Testis (tissue), 3 donors: ENCODE measurements around the gene GRN. TPM values are rescaled to one million over a fixed set of nuclear protein-coding genes. Genes with fewer than 3 reads are reported as not detected.
A peak's percentile ranks its signal among the peaks of the same experiment; 100 is the strongest.
"Not testable (repeated sequence)": the region's sequence is repeated elsewhere in the genome, so short reads cannot be mapped to it uniquely, and the experiment has no call there.

Experiments
- DNase-seq: peaks from one replicate; pipeline ENCODE4 v3.0.0-alpha.2; 2019
- H3K27ac ChIP-seq, 2 donors: fragments of 200-600 bp; sonication (generic); one replicate each; pipeline ENCODE4 v1.5.1; 2019
- H3K27me3 ChIP-seq: fragments of 200-600 bp; sonication (generic); one replicate; pipeline ENCODE4 v1.5.1; 2019
- H3K36me3 ChIP-seq: fragments of 200-600 bp; sonication (generic); one replicate; pipeline ENCODE4 v1.5.1; 2017; ENCODE audit warnings: low read depth; ENCODE audit errors: missing control alignments
- H3K4me1 ChIP-seq: fragments of 200-600 bp; sonication (generic); one replicate; pipeline ENCODE4 v1.5.1; 2019
- H3K4me3 ChIP-seq, 2 donors: fragments of 200-600 bp; sonication (generic); one replicate each; pipeline ENCODE4 v1.5.1; 2017 to 2019
- H3K9me3 ChIP-seq: fragments of 200-600 bp; sonication (generic); one replicate; pipeline ENCODE4 v1.5.1; 2017
- CTCF ChIP-seq, 3 experiments: fragments of 450-650 bp in 2 of 3; fragments of 200-600 bp in 1 of 3; sonication (generic) in 1 of 3; IDR thresholded peaks; one replicate each; pipeline ENCODE4 v1.5.1; 2016 to 2019; ENCODE audit warnings: antibody characterized with exemption in 3 of 3, mild to moderate bottlenecking in 2 of 3, moderate library complexity in 1 of 3
- POLR2A ChIP-seq: fragments of 450-650 bp; IDR thresholded peaks from one replicate; pipeline ENCODE4 v1.6.1; 2017; ENCODE audit warnings: antibody characterized with exemption, mild to moderate bottlenecking, moderate library complexity
- WGBS, 2 donors: methylation state at CpG; one replicate each; pipeline ENCODE4 v1.1.5; 2018; 5-methylcytosine and 5-hydroxymethylcytosine counted together
- intact Hi-C: fragments of 100-400 bp; cut with DNase I; formaldehyde crosslinking; loops from one replicate; pipeline ENCODE4 v1.15.1; 2023; ENCODE audit warnings: low total_unique reads
- polyA plus RNA-seq: library from polyadenylated mRNA; stranded (reverse); fragments of 350-450 nt; fragmentation: Illumina TruSeq; extraction: RNeasy Lipid Tissue Mini Kit (QIAGEN cat#74804); gene quantifications from one replicate; pipeline ENCODE4 v1.2.3, GENCODE V29; 2014; ENCODE audit warnings: low read depth, low replicate concordance; ENCODE audit not compliant: insufficient read depth
- total RNA-seq, 2 donors: library from RNA; depleted of rRNA; stranded (reverse); fragments of >200 nt; gene quantifications; one replicate each; pipeline ENCODE4 v1.2.3, GENCODE V29; 2016

The GRN gene
- total and polyA plus RNA-seq, 3 donors from 2014 or later = 161 to 489 (median 263) TPM

- intact Hi-C loops = loop anchor here (5.0 kb wide), 1 partner anchor 102 kb away; no protein-coding TSS in a partner anchor
- Histone ChIP-seq H3K4me1 (peaks cover 12% of the 10 kb centered on the region), H3K27me3 (no peaks in the 10 kb centered on the region), H3K27ac (peak overlapping the region; percentile 70 to 73), H3K4me3 (peak overlapping the region; percentile 94 to 99), H3K9me3 (no peaks in the 10 kb centered on the region), H3K36me3 (no peaks in the 10 kb centered on the region)
- TF ChIP-seq CTCF (IDR thresholded peaks at IDR 0.05) (no peak), POLR2A (no peak)
- WGBS, 2 donors = 0 to 1% methylated on average over 27 to 33 of the region's 38 CpGs
- no peak for DNase-seq
These were observed 21.0 kb upstream of the GRN start for GRCh38 chr17:44324092-44324570.

GRCh38 chr17:44324571-44325275 lies 20.4 kb upstream of the GRN start, which contains the start of gene SLC25A39:
Gene SLC25A39, minus strand, starts transcription at chr17:44324823. Its CDS starts 1,261 bp downstream, at chr17:44323562.
- no peaks in the 10 kb centered on the region for H3K27me3 ChIP-seq

GRCh38 chr17:44326861-44327444 lies 18.1 kb upstream of the GRN start:
- DNase-seq = peak; percentile 99
- Histone ChIP-seq H3K27ac (peak overlapping the region in 1 of 2 donors; percentile 95), H3K4me1 (peaks cover 12% of the 10 kb centered on the region), H3K4me3 (peak overlapping the region; percentile 94 to 99), H3K27me3 (no peaks in the 10 kb centered on the region), H3K9me3 (no peaks in the 10 kb centered on the region), H3K36me3 (no peaks in the 10 kb centered on the region)
- intact Hi-C loops = no loop called here
- WGBS, 2 donors = 19 to 20% methylated on average over 19 to 31 of the region's 31 CpGs
- TF ChIP-seq CTCF (IDR thresholded peaks at IDR 0.05) (peak in 2 of 3 experiments; percentile 9 to 47), POLR2A (no peak)

More at GRCh38 chr17:44324571-44325275, 20.4 kb upstream of the GRN start, which contains the start of gene SLC25A39:
- DNase-seq = peak; percentile 94
- peaks cover 12% of the 10 kb centered on the region for H3K4me1 ChIP-seq
- intact Hi-C loops = loop anchor here (5.0 kb wide), 1 partner anchor 102 kb away; no protein-coding TSS in a partner anchor
- TF ChIP-seq POLR2A (no peak), CTCF (IDR thresholded peaks at IDR 0.05) (peak in 2 of 3 experiments; percentile 14 to 27)
- peak within 1 kb of the TSS; percentile 94 to 99 for H3K4me3 ChIP-seq
- no peaks in the 10 kb centered on the region for H3K9me3 ChIP-seq
- H3K36me3 ChIP-seq = no peaks in the 10 kb centered on the region
- peak within 1 kb of the TSS; percentile 88 to 95 for H3K27ac ChIP-seq
- WGBS, 2 donors = 1% methylated on average over 23 to 68 of the region's 85 CpGs

- no peaks in the 10 kb centered on the region for H3K36me3 ChIP-seq
- no peaks in the 10 kb centered on the region for H3K27me3 ChIP-seq
- no peak for DNase-seq
- peaks cover 12% of the 10 kb centered on the region for H3K4me1 ChIP-seq
- TF ChIP-seq POLR2A = no peak
- no peak for TF ChIP-seq CTCF (IDR thresholded peaks at IDR 0.05)
- no peak overlapping the region for H3K27ac ChIP-seq
- H3K9me3 ChIP-seq = no peaks in the 10 kb centered on the region
- 65 to 75% methylated on average over 7 of the region's 7 CpGs for WGBS, 2 donors
- H3K4me3 ChIP-seq = no peak overlapping the region
- intact Hi-C loops = no loop called here
These were observed 17.2 kb upstream of the GRN start for GRCh38 chr17:44327715-44328449.

- H3K4me1 ChIP-seq, H3K9me3 ChIP-seq, H3K27ac ChIP-seq, H3K36me3 ChIP-seq, DNase-seq, H3K27me3 ChIP-seq, H3K4me3 ChIP-seq, intact Hi-C loops: not testable (repeated sequence)
- 86 to 91% methylated on average over 7 of the region's 7 CpGs for WGBS, 2 donors
These were observed 15.6 kb upstream of the GRN start for GRCh38 chr17:44329516-44329915.

GRCh38 chr17:44330263-44330662 lies 14.8 kb upstream of the GRN start:
- DNase-seq, H3K4me3 ChIP-seq, H3K27me3 ChIP-seq, H3K9me3 ChIP-seq, H3K4me1 ChIP-seq, H3K36me3 ChIP-seq, intact Hi-C loops, H3K27ac ChIP-seq: not testable (repeated sequence)
- WGBS, 2 donors = 77 to 92% methylated on average over 5 of the region's 5 CpGs
